K562 (cell line): ENCODE data around the gene VIPR2.

Source experiments
- BRCA1 ChIP-seq, 2 experiments: fragments of 450-650 bp in 1 of 2; sonication (generic) in 1 of 2; formaldehyde crosslinking in 1 of 2; IDR thresholded peaks; 2 replicates each; pipeline versions ENCODE4 v1.5.0 to v1.6.1; 2017 to 2020; ENCODE audit warnings: mild to moderate bottlenecking in 1 of 2, missing genetic modification reagents in 1 of 2
- CTCF ChIP-seq, 3 experiments: IDR thresholded peaks in 2 of 3; conservative IDR thresholded peaks in 1 of 3; 2 replicates each; pipeline ENCODE4 v1.5.1; 2011 to 2012; ENCODE audit warnings: low read length in 3 of 3, mild to moderate bottlenecking in 3 of 3, control low read depth in 2 of 3, improper control_type of control experiment in 1 of 3, inconsistent platforms in 1 of 3, low read depth in 1 of 3, mixed read lengths in 1 of 3, moderate library complexity in 1 of 3; ENCODE audit not compliant: insufficient read depth in 2 of 3
- PML ChIP-seq: IDR thresholded peaks from 2 replicates; pipeline ENCODE4 v1.6.1; 2012; ENCODE audit warnings: low read length, inconsistent platforms
- POLR2A ChIP-seq: fragments of 450-650 bp; conservative IDR thresholded peaks from 2 replicates; pipeline ENCODE4 v1.6.1; 2016
- SRSF7 ChIP-seq: fragments of 200-400 bp; formaldehyde crosslinking; optimal IDR thresholded peaks from 2 replicates; pipeline ENCODE3; 2017; ENCODE audit warnings: mild to moderate bottlenecking, low read depth, low read length
- TBP ChIP-seq: optimal IDR thresholded peaks from 2 replicates; pipeline ENCODE3; 2011; ENCODE audit warnings: low read depth, low read length, improper control_type of control experiment
- ZNF3 ChIP-seq: fragments of 250-450 bp; sonication (Bioruptor Pico); IDR thresholded peaks from 2 replicates; pipeline ENCODE4 v1.5.0; 2021; ENCODE audit warnings: mild to moderate bottlenecking, moderate library complexity

DNA sequence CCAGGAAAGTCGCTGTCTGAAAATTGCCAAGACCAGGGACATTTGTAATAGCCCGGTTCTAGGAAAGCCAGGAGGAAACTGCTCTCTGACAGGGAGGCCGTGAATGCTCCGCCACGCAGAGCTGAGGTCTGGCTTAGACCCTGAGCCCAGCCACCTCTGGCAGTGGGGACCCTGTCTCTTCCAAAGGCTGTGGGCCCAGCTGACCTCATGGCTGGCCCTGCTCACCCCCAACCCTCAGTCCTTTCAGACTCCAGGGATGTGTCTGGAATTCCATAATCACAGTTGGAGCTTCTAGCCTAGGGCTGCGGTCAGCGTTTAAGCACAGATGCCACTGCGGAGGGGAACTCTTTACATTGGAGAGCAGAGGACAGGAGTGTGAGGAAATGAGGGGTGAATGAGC, 6.6 kb upstream of the VIPR2 start:
- no peak for TF ChIP-seq BRCA1 (IDR thresholded peaks at IDR 0.05)
- TF ChIP-seq BRCA1 (CRISPR knock-in tag; IDR thresholded peaks at IDR 0.05), result no peak
- TF ChIP-seq SRSF7, result no peak
- TF ChIP-seq POLR2A, result no peak
- TF ChIP-seq PML, result no peak
- TF ChIP-seq CTCF (IDR thresholded peaks at IDR 0.05 in 2 of 3, conservative IDR thresholded peaks at IDR 0.05 in 1 of 3; ENCODE audit: insufficient read depth in 2 of 3, low read depth in 1 of 3, low read length in 3 of 3), result no peak
- no peak for TF ChIP-seq ZNF3 (CRISPR knock-in tag)
- TF ChIP-seq TBP, result no peak
